Activated T-cell treated with anti-CD3 and anti-CD28 coated beads, Interleukin-2, amount 50 U/mL, for 1 hour (primary cell): ENCODE measurements around the gene SLC35A5.
A peak's percentile ranks its signal among the peaks of the same experiment; 100 is the strongest.
"Not testable (repeated sequence)": the region's sequence is repeated elsewhere in the genome, so short reads cannot be mapped to it uniquely, and the experiment has no call there.

ENCODE experiments used
- DNase-seq: peaks from one replicate; pipeline ENCODE4 v3.0.0-alpha.2; 2020

Gene SLC35A5, protein sequence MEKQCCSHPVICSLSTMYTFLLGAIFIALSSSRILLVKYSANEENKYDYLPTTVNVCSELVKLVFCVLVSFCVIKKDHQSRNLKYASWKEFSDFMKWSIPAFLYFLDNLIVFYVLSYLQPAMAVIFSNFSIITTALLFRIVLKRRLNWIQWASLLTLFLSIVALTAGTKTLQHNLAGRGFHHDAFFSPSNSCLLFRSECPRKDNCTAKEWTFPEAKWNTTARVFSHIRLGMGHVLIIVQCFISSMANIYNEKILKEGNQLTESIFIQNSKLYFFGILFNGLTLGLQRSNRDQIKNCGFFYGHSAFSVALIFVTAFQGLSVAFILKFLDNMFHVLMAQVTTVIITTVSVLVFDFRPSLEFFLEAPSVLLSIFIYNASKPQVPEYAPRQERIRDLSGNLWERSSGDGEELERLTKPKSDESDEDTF

GRCh38 chr3:112561734-112562529 is at the start of gene SLC35A5, which contains the start of gene ATG3:
TSS of gene SLC35A5 (plus strand) at chr3:112562045. CDS start at chr3:112563404, 1,359 bp downstream.
TSS of gene ATG3 (minus strand) at chr3:112561962. CDS start at chr3:112561528, 434 bp downstream.
- DNase-seq = peak; percentile 100

DNA sequence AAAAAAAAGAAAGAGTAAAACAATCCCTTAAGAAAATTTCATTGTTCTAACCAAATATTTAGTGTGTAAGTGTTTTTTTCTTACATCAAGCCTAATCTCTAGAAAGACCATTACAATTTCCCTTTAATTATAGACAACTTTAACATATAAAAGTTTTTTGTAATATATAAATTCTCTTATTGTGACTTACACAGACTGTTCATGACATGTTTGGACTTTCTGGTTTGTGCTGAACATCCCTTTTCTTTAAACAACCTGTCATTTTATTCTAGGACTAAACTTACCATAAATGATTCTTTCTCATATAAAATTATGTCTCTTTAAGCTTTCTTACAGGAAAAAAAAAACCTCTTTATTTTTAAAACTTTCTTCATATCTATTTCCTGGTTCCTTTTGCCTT is 49.5 kb upstream of the SLC35A5 start:
- DNase-seq = no peak

- DNase-seq = no peak
These were observed 47.2 kb upstream of the SLC35A5 start for GRCh38 chr3:112514527-112515128.

GRCh38 chr3:112518970-112519369 is 42.9 kb upstream of the SLC35A5 start:
- not testable (repeated sequence) for DNase-seq

- no peak for DNase-seq
These were observed 42.3 kb upstream of the SLC35A5 start for GRCh38 chr3:112519424-112520001.

DNA sequence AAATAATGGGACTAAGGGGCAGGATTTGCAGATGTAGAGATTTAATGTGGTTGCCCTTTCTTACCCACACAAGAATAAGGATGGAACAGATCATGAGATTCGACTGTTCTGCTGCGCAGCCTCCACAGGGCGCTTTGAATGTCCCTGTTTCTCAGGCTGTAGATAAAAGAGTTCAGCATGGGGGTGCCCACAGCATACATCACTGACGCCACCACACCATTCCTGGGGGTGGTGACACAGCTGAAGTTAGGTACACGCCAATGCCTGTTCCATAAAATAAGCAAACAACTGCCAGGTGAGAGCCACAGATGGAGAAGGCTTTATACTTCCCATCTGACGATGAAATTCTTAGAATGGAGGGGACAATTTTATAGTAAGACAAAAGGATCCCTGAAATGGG is 37.7 kb upstream of the SLC35A5 start:
- not testable (repeated sequence) for DNase-seq

DNA sequence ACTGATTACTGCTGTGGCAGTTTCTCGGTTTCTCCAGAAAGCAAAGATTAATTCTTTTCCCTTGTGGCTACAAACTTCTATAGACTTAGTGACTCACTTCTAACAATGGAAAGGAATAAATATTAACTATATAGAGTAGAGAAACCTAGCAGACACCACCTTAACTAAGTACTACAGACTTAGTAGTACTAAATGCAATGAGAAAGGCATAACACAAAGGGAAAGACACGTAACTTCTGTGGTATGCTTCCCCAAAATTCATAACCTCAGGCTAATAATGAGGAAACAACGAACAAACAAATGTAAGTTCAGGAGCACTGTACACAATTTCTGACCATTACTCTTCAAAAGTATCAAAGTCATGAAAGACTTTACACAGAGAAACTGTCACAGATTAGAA is 31.3 kb upstream of the SLC35A5 start:
- no peak for DNase-seq

- no peak for DNase-seq
These were observed 30.5 kb upstream of the SLC35A5 start for GRCh38 chr3:112531358-112531781.

DNA sequence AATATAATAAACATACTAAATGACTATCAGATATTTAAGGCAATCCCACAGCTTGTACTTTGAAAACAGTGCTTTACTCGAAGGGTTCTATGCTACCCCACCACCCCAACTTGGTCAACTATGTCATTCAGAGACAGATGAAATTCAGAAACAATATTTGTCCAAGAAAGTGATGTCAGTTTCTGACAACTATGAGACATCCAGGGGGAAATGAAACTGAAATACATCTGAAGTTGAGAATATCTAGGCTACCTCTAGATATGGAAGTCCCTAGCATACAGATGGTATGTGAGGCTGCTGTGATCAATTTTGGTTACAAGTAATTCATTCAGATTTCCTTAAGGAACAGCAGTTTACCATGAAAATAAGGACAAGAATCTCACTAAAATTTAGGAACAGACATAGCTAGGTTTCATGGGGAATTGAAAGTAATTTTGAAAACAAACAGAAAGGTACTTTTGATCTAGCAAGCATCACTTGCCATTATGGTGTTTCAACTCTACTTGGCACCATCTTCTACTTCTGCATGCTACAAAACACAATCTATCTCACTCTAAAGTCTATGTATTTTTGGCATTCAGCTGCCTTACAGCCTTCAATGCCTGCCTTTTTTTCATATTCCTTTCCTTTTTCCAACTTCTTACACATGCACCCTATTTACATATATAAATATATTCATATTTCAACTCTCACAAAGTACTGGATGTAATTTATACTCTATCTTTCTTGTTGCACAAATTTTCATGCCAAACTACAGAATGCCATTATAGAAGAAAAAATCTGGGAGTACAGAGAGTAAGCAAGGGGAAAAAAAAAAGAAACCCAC is 21.8 kb upstream of the SLC35A5 start:
- no peak for DNase-seq

DNA sequence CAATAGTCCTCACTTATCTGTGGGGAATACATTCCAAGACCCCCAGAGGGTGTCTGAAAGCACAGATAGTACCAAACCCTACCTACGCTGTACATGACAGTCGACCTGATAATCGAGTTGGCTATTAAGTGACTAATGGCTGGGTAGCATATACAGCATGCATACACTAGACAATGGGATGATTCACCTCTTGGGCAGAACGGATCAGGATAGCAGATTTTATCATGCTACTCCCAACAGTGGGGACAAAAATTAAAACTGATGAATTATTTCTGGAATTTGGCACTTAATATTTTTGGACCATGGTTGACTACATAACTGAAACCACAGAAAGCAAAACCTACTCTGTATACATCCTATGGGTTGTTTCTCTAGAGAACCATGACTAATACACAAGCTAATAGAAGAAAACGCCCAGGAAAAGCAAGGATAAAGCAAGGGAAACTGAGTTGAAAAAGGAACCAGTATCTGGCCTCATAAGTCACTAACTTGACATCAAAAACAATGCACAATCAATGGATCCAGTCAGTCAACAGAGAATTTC is 15.6 kb upstream of the SLC35A5 start:
- DNase-seq = no peak

DNA sequence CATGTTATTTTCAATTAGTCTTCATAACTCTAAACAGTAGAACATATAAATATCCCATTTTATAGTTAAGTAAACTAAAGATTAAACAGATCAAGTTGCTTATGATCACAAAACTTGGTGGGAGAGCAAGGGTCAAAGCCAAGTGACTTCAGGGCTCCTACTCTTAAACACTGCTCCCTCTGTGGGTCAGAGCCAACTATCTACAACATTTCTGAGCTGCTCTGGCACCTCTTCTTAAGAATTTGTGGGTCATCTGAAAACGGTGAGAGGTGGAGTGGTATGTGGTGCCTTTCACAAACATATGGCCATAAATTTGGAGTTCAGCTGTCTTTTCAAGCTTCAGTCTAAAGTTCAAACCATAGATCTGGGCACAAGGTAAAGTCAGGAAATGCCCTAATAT is 11.0 kb upstream of the SLC35A5 start:
- no peak for DNase-seq

GRCh38 chr3:112555535-112556170 is 6.2 kb upstream of the SLC35A5 start:
- DNase-seq = no peak

DNA sequence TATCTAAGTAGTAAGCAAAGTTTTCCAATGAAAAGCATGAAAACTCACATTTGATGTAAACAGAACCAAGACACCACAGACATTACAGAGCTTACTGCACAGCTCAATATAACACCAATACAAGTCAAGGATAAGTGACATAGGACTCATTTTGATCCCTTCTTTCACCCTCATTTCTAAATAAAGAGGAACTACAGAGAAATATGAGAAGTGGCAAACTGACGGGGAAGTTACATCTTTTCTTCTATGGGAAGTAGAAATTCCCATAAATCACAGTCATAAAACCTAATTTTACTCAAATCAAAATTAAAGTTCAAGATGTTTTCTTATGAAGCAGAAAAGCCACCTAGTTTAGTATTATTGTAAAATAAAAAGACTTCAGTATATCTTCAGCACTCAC is 3.9 kb upstream of the SLC35A5 start:
- no peak for DNase-seq

- DNase-seq = no peak
These were observed 1.5 kb upstream of the SLC35A5 start for GRCh38 chr3:112560307-112560706.

GRCh38 chr3:112560721-112561483 is 943 bp upstream of the SLC35A5 start:
- DNase-seq = no peak

DNA sequence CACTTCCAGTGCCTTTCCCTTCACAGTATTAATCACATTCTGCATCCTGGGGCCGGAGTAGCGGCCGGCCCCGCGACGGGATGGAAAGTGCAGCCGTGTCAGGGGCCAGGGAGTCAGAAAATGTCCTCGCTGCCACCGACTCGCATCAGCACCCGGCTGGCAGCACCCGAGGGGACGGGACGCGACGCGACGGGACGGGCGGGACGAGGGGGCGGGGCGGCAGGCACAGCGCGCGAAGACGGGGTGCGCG is 436 bp upstream of the SLC35A5 start:
- no peak for DNase-seq

GRCh38 chr3:112564247-112564939 is 2.5 kb downstream of the SLC35A5 start:
- not testable (repeated sequence) for DNase-seq

GRCh38 chr3:112564940-112565305 is 3.1 kb downstream of the SLC35A5 start:
- DNase-seq = no peak

GRCh38 chr3:112568642-112569041 is 6.8 kb downstream of the SLC35A5 start:
- no peak for DNase-seq

DNA sequence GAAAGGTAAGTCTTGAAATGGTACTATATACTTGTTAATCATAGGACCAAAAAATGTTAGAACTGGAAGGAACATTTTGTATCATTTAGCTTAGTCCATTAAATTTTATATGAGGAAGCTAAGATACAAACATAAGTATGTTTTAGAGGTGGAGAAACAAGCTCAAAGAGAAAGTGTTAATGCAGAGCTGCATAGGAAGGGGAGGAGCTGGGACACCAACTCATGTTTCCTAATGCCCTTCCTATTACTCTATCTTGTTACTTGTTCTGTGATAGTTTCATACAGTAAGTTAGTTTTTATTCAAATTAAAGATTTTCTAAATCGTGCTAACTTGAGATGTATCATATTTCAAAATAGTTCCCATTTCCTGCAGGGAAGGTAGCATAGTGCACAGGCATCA is 7.4 kb downstream of the SLC35A5 start:
- no peak for DNase-seq
